Ovary (tissue), 3 donors: ENCODE measurements around the gene CMPK2.

Experiments
- EP300 ChIP-seq: sonication (generic); formaldehyde crosslinking; IDR thresholded peaks from one replicate; pipeline ENCODE4 v1.6.1; 2017; ENCODE audit warnings: antibody characterized with exemption
- POLR2A ChIP-seq: fragments of 450-650 bp; IDR thresholded peaks from one replicate; pipeline ENCODE4 v1.6.1; 2017; ENCODE audit warnings: antibody characterized with exemption, mild to moderate bottlenecking, moderate library complexity
- TF ChIP-seq, protein P1 (sequence below), 3 donors: fragments of 450-650 bp in 2 of 3; fragments of 200-600 bp in 1 of 3; IDR thresholded peaks; one replicate each; pipeline versions ENCODE4 v1.5.1 to v1.8.0; 2016 to 2022; ENCODE audit warnings: antibody characterized with exemption in 3 of 3, mild to moderate bottlenecking in 1 of 3
- donor health status: DM: no; HTN: no; CAD: no.

- TF ChIP-seq POLR2A (no peak), EP300 (no peak)
- TF ChIP-seq, protein P1, sequence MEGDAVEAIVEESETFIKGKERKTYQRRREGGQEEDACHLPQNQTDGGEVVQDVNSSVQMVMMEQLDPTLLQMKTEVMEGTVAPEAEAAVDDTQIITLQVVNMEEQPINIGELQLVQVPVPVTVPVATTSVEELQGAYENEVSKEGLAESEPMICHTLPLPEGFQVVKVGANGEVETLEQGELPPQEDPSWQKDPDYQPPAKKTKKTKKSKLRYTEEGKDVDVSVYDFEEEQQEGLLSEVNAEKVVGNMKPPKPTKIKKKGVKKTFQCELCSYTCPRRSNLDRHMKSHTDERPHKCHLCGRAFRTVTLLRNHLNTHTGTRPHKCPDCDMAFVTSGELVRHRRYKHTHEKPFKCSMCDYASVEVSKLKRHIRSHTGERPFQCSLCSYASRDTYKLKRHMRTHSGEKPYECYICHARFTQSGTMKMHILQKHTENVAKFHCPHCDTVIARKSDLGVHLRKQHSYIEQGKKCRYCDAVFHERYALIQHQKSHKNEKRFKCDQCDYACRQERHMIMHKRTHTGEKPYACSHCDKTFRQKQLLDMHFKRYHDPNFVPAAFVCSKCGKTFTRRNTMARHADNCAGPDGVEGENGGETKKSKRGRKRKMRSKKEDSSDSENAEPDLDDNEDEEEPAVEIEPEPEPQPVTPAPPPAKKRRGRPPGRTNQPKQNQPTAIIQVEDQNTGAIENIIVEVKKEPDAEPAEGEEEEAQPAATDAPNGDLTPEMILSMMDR (IDR thresholded peaks at IDR 0.05): no peak
Measured at GRCh38 chr2:6846967-6847681, 18.6 kb downstream of the CMPK2 start.
